KOPT-K1 (cell line): ENCODE data around the gene SPON1.

Source experiments
- H3K27ac ChIP-seq: fragments of 200-600 bp; sonication (generic); 2 replicates; pipeline ENCODE4 v1.5.1; 2016; ENCODE audit warnings: antibody characterized with exemption, mild to moderate bottlenecking, low read depth, low read length; ENCODE audit not compliant: poor library complexity, severe bottlenecking
- H3K36me3 ChIP-seq: fragments of 200-600 bp; sonication (generic); 2 replicates; pipeline ENCODE4 v1.5.1; 2017; ENCODE audit warnings: antibody characterized with exemption, mild to moderate bottlenecking, low read length, moderate library complexity; ENCODE audit not compliant: insufficient read depth
- H3K9me3 ChIP-seq: fragments of 200-600 bp; sonication (generic); 2 replicates; pipeline ENCODE4 v1.5.1; 2017; ENCODE audit warnings: antibody characterized with exemption, low read length, mild to moderate bottlenecking; ENCODE audit not compliant: insufficient read depth, poor library complexity, severe bottlenecking

Gene SPON1

GRCh38 chr11:14117632-14118031 is 155.1 kb downstream of the SPON1 start:
- H3K9me3 ChIP-seq: no peaks in the 10 kb centered on the region
- no peaks in the 10 kb centered on the region for H3K36me3 ChIP-seq
- H3K27ac ChIP-seq: no peak overlapping the region

- Histone ChIP-seq H3K27ac (no peak overlapping the region), H3K9me3 (no peaks in the 10 kb centered on the region), H3K36me3 (no peaks in the 10 kb centered on the region)
Observed at GRCh38 chr11:14118072-14118471, 155.5 kb downstream of the SPON1 start.

GRCh38 chr11:14119357-14119756 is 156.8 kb downstream of the SPON1 start:
- Histone ChIP-seq H3K9me3 (no peaks in the 10 kb centered on the region), H3K36me3 (no peaks in the 10 kb centered on the region), H3K27ac (no peak overlapping the region)

- Histone ChIP-seq H3K27ac (no peak overlapping the region), H3K9me3 (no peaks in the 10 kb centered on the region), H3K36me3 (no peaks in the 10 kb centered on the region)
Observed at GRCh38 chr11:14124350-14124749, 161.8 kb downstream of the SPON1 start.

GRCh38 chr11:14124886-14125285 is 162.4 kb downstream of the SPON1 start:
- no peaks in the 10 kb centered on the region for H3K36me3 ChIP-seq
- no peak overlapping the region for H3K27ac ChIP-seq
- no peaks in the 10 kb centered on the region for H3K9me3 ChIP-seq

- Histone ChIP-seq H3K36me3 (no peaks in the 10 kb centered on the region), H3K27ac (no peak overlapping the region)
Observed at GRCh38 chr11:14125529-14125928, 163.0 kb downstream of the SPON1 start.

GRCh38 chr11:14127679-14128078 is 165.2 kb downstream of the SPON1 start:
- Histone ChIP-seq H3K27ac (no peak overlapping the region), H3K9me3 (no peaks in the 10 kb centered on the region), H3K36me3 (no peaks in the 10 kb centered on the region)

More at GRCh38 chr11:14125529-14125928, 163.0 kb downstream of the SPON1 start:
- H3K9me3 ChIP-seq: no peaks in the 10 kb centered on the region

GRCh38 chr11:14132312-14132711 is 169.8 kb downstream of the SPON1 start:
- H3K36me3 ChIP-seq: no peaks in the 10 kb centered on the region
- no peak overlapping the region for H3K27ac ChIP-seq
- no peaks in the 10 kb centered on the region for H3K9me3 ChIP-seq

GRCh38 chr11:14133381-14133780 is 170.9 kb downstream of the SPON1 start:
- Histone ChIP-seq H3K9me3 (no peaks in the 10 kb centered on the region), H3K27ac (no peak overlapping the region), H3K36me3 (no peaks in the 10 kb centered on the region)

- no peaks in the 10 kb centered on the region for H3K36me3 ChIP-seq
- no peaks in the 10 kb centered on the region for H3K9me3 ChIP-seq
Observed at GRCh38 chr11:14136561-14136960, 174.0 kb downstream of the SPON1 start.

GRCh38 chr11:14137284-14137683 is 174.8 kb downstream of the SPON1 start:
- Histone ChIP-seq H3K27ac (no peak overlapping the region), H3K9me3 (no peaks in the 10 kb centered on the region), H3K36me3 (no peaks in the 10 kb centered on the region)

More at GRCh38 chr11:14136561-14136960, 174.0 kb downstream of the SPON1 start:
- H3K27ac ChIP-seq: no peak overlapping the region

GRCh38 chr11:14140991-14141390 is 178.5 kb downstream of the SPON1 start:
- Histone ChIP-seq H3K27ac (no peak overlapping the region), H3K9me3 (no peaks in the 10 kb centered on the region), H3K36me3 (no peaks in the 10 kb centered on the region)

- Histone ChIP-seq H3K27ac (no peak overlapping the region), H3K36me3 (no peaks in the 10 kb centered on the region), H3K9me3 (no peaks in the 10 kb centered on the region)
Observed at GRCh38 chr11:14141676-14142075, 179.2 kb downstream of the SPON1 start.

- H3K9me3 ChIP-seq: no peaks in the 10 kb centered on the region
- no peaks in the 10 kb centered on the region for H3K36me3 ChIP-seq
- H3K27ac ChIP-seq: no peak overlapping the region
Observed at GRCh38 chr11:14144934-14145333, 182.4 kb downstream of the SPON1 start.

GRCh38 chr11:14148653-14149273 is 186.2 kb downstream of the SPON1 start:
- Histone ChIP-seq H3K27ac (no peak overlapping the region), H3K9me3 (peaks cover 8% of the 10 kb centered on the region), H3K36me3 (no peaks in the 10 kb centered on the region)

GRCh38 chr11:14149683-14150082 is 187.2 kb downstream of the SPON1 start:
- peaks cover 17% of the 10 kb centered on the region for H3K9me3 ChIP-seq
- H3K27ac ChIP-seq: no peak overlapping the region
- no peaks in the 10 kb centered on the region for H3K36me3 ChIP-seq
